GM12874 (cell line): ENCODE data around the gene SORBS1.

Experiments used
- CTCF ChIP-seq: IDR thresholded peaks from 2 replicates; pipeline ENCODE4 v1.5.1; 2011; ENCODE audit warnings: low read depth, mild to moderate bottlenecking, control low read depth, low read length, moderate library complexity; ENCODE audit not compliant: insufficient read depth

SORBS1 gene

DNA sequence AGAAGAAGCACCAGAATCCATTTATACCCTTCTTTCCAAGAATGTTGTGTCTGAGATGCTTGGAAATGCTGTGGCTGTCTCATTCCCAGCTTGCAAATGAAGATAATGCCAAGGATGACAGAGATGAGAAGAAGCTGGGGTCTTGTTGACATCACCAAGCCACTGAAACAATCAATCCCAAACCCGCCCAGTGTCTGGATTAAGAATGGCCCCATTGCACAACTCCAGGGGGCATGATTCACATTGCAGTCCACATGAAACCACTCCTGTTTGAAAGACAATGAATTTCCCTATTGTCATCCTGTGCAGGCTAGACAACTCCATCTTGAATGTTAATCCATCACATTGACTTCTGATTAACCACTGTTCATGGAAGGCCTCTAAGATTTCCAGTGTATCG is 28.6 kb downstream of the SORBS1 start:
- TF ChIP-seq CTCF, result no peak

GRCh38 chr10:95531994-95532399 is 29.2 kb downstream of the SORBS1 start:
- TF ChIP-seq CTCF, result no peak

GRCh38 chr10:95531058-95531809 is 29.9 kb downstream of the SORBS1 start:
- TF ChIP-seq CTCF, result no peak

DNA sequence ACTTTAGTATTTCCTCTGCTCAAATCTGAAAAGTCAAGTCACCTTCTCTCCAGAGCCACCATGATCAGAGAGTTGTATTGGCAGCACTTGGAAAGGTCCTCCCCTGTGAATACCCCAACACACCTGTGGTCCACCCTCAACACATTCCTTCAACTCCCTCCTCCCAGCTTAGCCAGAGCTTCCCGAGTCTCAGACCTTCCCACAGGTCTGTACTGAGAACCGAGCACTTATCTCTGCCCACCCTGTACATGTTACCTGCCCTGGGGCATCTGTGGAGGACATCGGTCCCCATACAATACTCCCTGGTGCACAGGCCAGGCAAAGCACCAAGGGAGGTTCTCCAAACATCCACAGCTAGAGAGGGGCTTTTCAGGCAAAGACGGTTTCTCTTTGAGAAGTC is 30.6 kb downstream of the SORBS1 start:
- TF ChIP-seq CTCF, result no peak

GRCh38 chr10:95530029-95530428 is 31.1 kb downstream of the SORBS1 start:
- TF ChIP-seq CTCF, result no peak

DNA sequence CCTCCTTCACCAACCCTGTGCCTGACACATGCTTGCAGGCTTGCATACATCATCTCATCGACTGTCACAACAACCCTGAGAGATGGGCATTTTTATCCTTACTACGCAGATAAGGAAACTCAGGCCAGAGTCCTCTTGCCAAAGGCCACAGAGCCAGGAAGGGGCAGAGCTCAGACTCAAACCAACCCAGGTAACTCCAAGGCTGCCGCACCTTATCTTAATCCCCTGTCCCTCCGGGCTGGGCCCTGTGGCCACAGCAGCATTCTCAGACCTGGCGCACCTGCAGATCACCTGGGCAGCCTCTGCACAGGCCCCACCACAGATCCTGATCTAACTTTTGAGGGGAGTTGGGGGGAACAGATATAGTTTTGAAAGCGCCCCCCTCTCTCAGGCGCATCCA is 35.1 kb downstream of the SORBS1 start:
- no peak for TF ChIP-seq CTCF

DNA sequence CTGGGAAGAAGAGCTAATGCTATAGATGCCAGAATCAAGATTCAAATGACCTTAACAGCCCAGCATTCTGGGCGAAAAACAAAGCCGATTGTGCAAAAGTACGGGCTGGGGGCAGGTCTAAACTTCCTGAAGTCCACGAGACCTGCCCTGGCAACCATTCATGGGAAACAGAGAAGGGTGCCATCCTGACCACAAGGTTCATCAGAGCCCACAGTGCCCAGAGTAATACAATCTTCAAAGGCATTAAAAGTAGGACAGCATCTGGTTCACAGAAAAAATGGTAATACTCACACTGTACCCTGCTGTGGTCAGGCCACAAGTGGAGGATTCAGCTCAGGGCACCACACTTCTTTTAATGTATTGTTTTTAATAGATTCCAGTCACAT is 36.1 kb downstream of the SORBS1 start:
- TF ChIP-seq CTCF, result no peak
